OCI-LY7 (cell line): Measurements from ENCODE around the gene CLEC2L. TPM values are rescaled to one million over a fixed set of nuclear protein-coding genes. Genes with fewer than 3 reads are reported as not detected.

Experiments
- BruUV-seq: library from RNA; stranded (reverse); fragments of 400-500 nt; replicated peaks from 2 replicates; lab custom pipeline; 2021; lab: Mats Ljungman, UMichigan
- CTCF ChIA-PET: fragments of 300-600 bp; sonication (Branson Sonifier 250); formaldehyde crosslinking; loops from one replicate; lab custom pipeline; 2022; ENCODE audit warnings: antibody characterized with exemption; ENCODE audit not compliant: unreplicated experiment; lab: Charles Lee
- POLR2A ChIA-PET: fragments of 300-600 bp; sonication (Branson Sonifier 250); formaldehyde crosslinking; loops from one replicate; lab custom pipeline; 2022; ENCODE audit warnings: antibody characterized with exemption; lab: Charles Lee
- DNase-seq: peaks from one replicate; pipeline ENCODE4 v3.0.0-alpha.2; 2015; ENCODE audit warnings: low spot score
- H2AFZ ChIP-seq: fragments of 200-600 bp; sonication (generic), shearing (Covaris generic); 2 replicates; pipeline ENCODE4 v1.6.1; 2014; ENCODE audit warnings: mild to moderate bottlenecking, antibody characterized with exemption, low read length, moderate library complexity
- H3K27ac ChIP-seq: fragments of 200-600 bp; sonication (generic); 2 replicates; pipeline ENCODE4 v1.5.1; 2014; ENCODE audit warnings: mixed run types, low read depth, mild to moderate bottlenecking, moderate library complexity, low read length, inconsistent platforms; ENCODE audit not compliant: poor library complexity, severe bottlenecking
- H3K36me3 ChIP-seq: fragments of 200-600 bp; sonication (generic); 2 replicates; pipeline ENCODE4 v1.6.1; 2014; ENCODE audit warnings: mild to moderate bottlenecking, antibody characterized with exemption, low read length, moderate library complexity, mixed read lengths; ENCODE audit not compliant: insufficient read depth
- H3K4me1 ChIP-seq: fragments of 200-600 bp; sonication (generic); 2 replicates; pipeline ENCODE4 v1.5.1; 2014; ENCODE audit warnings: mild to moderate bottlenecking, low read length; ENCODE audit not compliant: insufficient read depth, poor library complexity, severe bottlenecking
- H3K4me2 ChIP-seq: fragments of 200-600 bp; sonication (generic); 2 replicates; pipeline ENCODE4 v1.6.1; 2014; ENCODE audit warnings: mild to moderate bottlenecking, low read length
- H3K4me3 ChIP-seq: fragments of 200-600 bp; sonication (generic); 2 replicates; pipeline ENCODE4 v1.5.1; 2014; ENCODE audit warnings: mild to moderate bottlenecking, low read depth, low read length; ENCODE audit not compliant: poor library complexity, severe bottlenecking
- H3K79me2 ChIP-seq: fragments of 200-600 bp; sonication (generic); 2 replicates; pipeline ENCODE4 v1.6.1; 2016; ENCODE audit warnings: low read depth, mild to moderate bottlenecking, low read length, moderate library complexity, mixed read lengths; ENCODE audit not compliant: insufficient read depth
- H3K9me2 ChIP-seq: fragments of 200-600 bp; sonication (generic); 2 replicates; pipeline ENCODE4 v1.6.1; 2016; ENCODE audit warnings: mild to moderate bottlenecking, low read length, mixed read lengths; ENCODE audit not compliant: insufficient read depth
- H3K9me3 ChIP-seq: fragments of 200-600 bp; sonication (generic); 2 replicates; pipeline ENCODE4 v1.6.1; 2014; ENCODE audit warnings: mild to moderate bottlenecking, mixed run types, low read length, mixed read lengths
- H4K20me1 ChIP-seq: fragments of 200-600 bp; sonication (generic); 2 replicates; pipeline ENCODE4 v1.6.1; 2014; ENCODE audit warnings: mild to moderate bottlenecking, antibody characterized with exemption, low read length, moderate library complexity, mixed read lengths; ENCODE audit not compliant: insufficient read depth
- CTCF ChIP-seq: fragments of 200-600 bp; sonication (generic); conservative IDR thresholded peaks from 2 replicates; pipeline ENCODE4 v1.5.1; 2014; ENCODE audit warnings: mild to moderate bottlenecking, antibody characterized with exemption, low read length, moderate library complexity, mixed read lengths
- EZH2phosphoT487 ChIP-seq: fragments of 200-600 bp; sonication (generic); IDR thresholded peaks from 2 replicates; pipeline ENCODE4 v1.6.1; 2018; ENCODE audit warnings: low read depth, borderline replicate concordance, mild to moderate bottlenecking, mixed run types, antibody characterized with exemption, low read length, moderate library complexity, mixed read lengths
- intact Hi-C: fragments of 100-400 bp; cut with micrococcal nuclease; formaldehyde crosslinking; loops from one replicate; pipeline ENCODE4 v1.10.0; 2022; ENCODE audit not compliant: unreplicated experiment
- total RNA-seq, 2 experiments: library from RNA; depleted of rRNA in 1 of 2; stranded (reverse); fragments of >200 nt in 1 of 2; shearing (Covaris generic) in 1 of 2; gene quantifications; 2 replicates each; pipeline ENCODE4 v1.2.3, GENCODE V29; 2014 to 2022

CLEC2L gene
- total RNA-seq, 2 experiments from 2014 or later, result not detected

- no TSS peak for BruUV-seq
- no peak for DNase-seq
- H3K4me3 ChIP-seq, result no peak overlapping the region
- no peaks in the 10 kb centered on the region for H3K36me3 ChIP-seq
- no peaks in the 10 kb centered on the region for H3K9me3 ChIP-seq
- TF ChIP-seq EZH2phosphoT487 (no peak), CTCF (no peak)
- H3K4me2 ChIP-seq, result no peak overlapping the region
- no peaks in the 10 kb centered on the region for H3K79me2 ChIP-seq
- no peak overlapping the region for H3K27ac ChIP-seq
- no peaks in the 10 kb centered on the region for H4K20me1 ChIP-seq
- ChIA-PET CTCF (no interaction called here), POLR2A (interaction anchor here (0.7 kb wide), 1 partner anchor 612 kb away, joined by 3 read pairs; no protein-coding TSS in a partner anchor)
- no peaks in the 10 kb centered on the region for H3K9me2 ChIP-seq
- intact Hi-C loops, result no loop called here
- no peaks in the 10 kb centered on the region for H3K4me1 ChIP-seq
- no peak overlapping the region for H2AFZ ChIP-seq
Measured at GRCh38 chr7:139562491-139562890, 39.0 kb downstream of the CLEC2L start.

GRCh38 chr7:139562961-139563565 lies 39.6 kb downstream of the CLEC2L start:
- TF ChIP-seq EZH2phosphoT487, result no peak
- no peak for TF ChIP-seq CTCF
- no peaks in the 10 kb centered on the region for H3K9me3 ChIP-seq
- H4K20me1 ChIP-seq, result no peaks in the 10 kb centered on the region
- POLR2A ChIA-PET, result interaction anchor here (0.7 kb wide), 1 partner anchor 611 kb away, joined by 3 read pairs; no protein-coding TSS in a partner anchor
- intact Hi-C loops, result no loop called here
- no TSS peak for BruUV-seq
- H3K4me1 ChIP-seq, result no peaks in the 10 kb centered on the region
- no peaks in the 10 kb centered on the region for H3K36me3 ChIP-seq
- DNase-seq, result no peak
- no peaks in the 10 kb centered on the region for H3K9me2 ChIP-seq
- no peak overlapping the region for H3K27ac ChIP-seq
- CTCF ChIA-PET, result no interaction called here
- H3K79me2 ChIP-seq, result no peaks in the 10 kb centered on the region
- no peak overlapping the region for H3K4me3 ChIP-seq
- no peak overlapping the region for H3K4me2 ChIP-seq
- no peak overlapping the region for H2AFZ ChIP-seq

DNA sequence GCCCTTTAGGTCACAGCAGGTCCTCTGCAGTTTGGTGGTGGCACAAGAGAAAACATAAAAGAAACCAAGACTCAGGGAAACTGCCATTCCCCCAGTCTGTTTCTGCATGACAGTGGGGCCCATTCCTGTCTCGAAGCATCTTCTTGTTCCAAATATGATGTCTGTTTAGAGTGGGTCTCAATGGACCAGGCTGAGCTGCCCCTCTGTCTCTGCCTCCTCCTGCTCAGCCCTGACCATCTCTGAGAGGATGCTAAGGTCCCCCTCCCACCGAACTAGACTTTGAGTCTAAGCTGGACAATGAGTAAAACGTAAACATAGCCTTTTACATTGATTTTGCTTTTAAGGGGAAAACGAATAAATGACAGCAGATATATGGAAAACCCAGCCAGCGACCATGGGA lies 40.4 kb downstream of the CLEC2L start:
- Histone ChIP-seq H3K9me2 (no peaks in the 10 kb centered on the region), H3K9me3 (no peaks in the 10 kb centered on the region), H3K79me2 (no peaks in the 10 kb centered on the region), H3K4me2 (no peak overlapping the region), H4K20me1 (no peaks in the 10 kb centered on the region), H3K4me1 (no peaks in the 10 kb centered on the region), H3K27ac (no peak overlapping the region), H2AFZ (no peak overlapping the region), H3K36me3 (no peaks in the 10 kb centered on the region), H3K4me3 (no peak overlapping the region)
- POLR2A ChIA-PET, result no interaction called here
- BruUV-seq, result no TSS peak
- intact Hi-C loops, result no loop called here
- CTCF ChIA-PET, result no interaction called here
- no peak for DNase-seq
- TF ChIP-seq CTCF (no peak), EZH2phosphoT487 (no peak)
